ENCODE results near the gene BHMT2.
A peak's percentile ranks its signal among the peaks of the same experiment; 100 is the strongest.

BHMT2 gene

GRCh38 chr5:79081779-79082178 is 12.2 kb downstream of the BHMT2 start:
- Histone ChIP-seq H3K4me1 (ENCODE audit: insufficient read depth, low read length) (no peaks in the 10 kb centered on the region), H3K9me3 (ENCODE audit: control insufficient read depth, insufficient read depth, low read length) (no peaks in the 10 kb centered on the region), H3K36me3 (ENCODE audit: insufficient read depth, low read length) (no peaks in the 10 kb centered on the region), H3K9ac (ENCODE audit: low read depth, low read length) (no peak overlapping the region)

- no peaks in the 10 kb centered on the region for H3K9me3 ChIP-seq (ENCODE audit: control insufficient read depth, insufficient read depth, low read length)
- H3K36me3 ChIP-seq (ENCODE audit: insufficient read depth, low read length): no peaks in the 10 kb centered on the region
- peaks cover 5% of the 10 kb centered on the region; the same call in 1 of the 2 replicates for H3K4me1 ChIP-seq (ENCODE audit: insufficient read depth, low read length)
- H3K9ac ChIP-seq (ENCODE audit: low read depth, low read length): no peak overlapping the region
Measured at GRCh38 chr5:79086116-79086515, 16.5 kb downstream of the BHMT2 start.

GRCh38 chr5:79088507-79088906 is 18.9 kb downstream of the BHMT2 start:
- H3K9ac ChIP-seq (ENCODE audit: low read depth, low read length): no peak overlapping the region
- H3K4me1 ChIP-seq (ENCODE audit: insufficient read depth, low read length): peaks cover 5% of the 10 kb centered on the region; the same call in 1 of the 2 replicates
- H3K36me3 ChIP-seq (ENCODE audit: insufficient read depth, low read length): no peaks in the 10 kb centered on the region
- no peaks in the 10 kb centered on the region for H3K9me3 ChIP-seq (ENCODE audit: control insufficient read depth, insufficient read depth, low read length)

GRCh38 chr5:79091064-79091463 is 21.5 kb downstream of the BHMT2 start:
- Histone ChIP-seq H3K36me3 (ENCODE audit: insufficient read depth, low read length) (no peaks in the 10 kb centered on the region), H3K9me3 (ENCODE audit: control insufficient read depth, insufficient read depth, low read length) (no peaks in the 10 kb centered on the region), H3K9ac (ENCODE audit: low read depth, low read length) (no peak overlapping the region), H3K4me1 (ENCODE audit: insufficient read depth, low read length) (peaks cover 5% of the 10 kb centered on the region; the same call in 1 of the 2 replicates)

- Histone ChIP-seq H3K9ac (ENCODE audit: low read depth, low read length) (no peak overlapping the region), H3K9me3 (ENCODE audit: control insufficient read depth, insufficient read depth, low read length) (no peaks in the 10 kb centered on the region), H3K4me1 (ENCODE audit: insufficient read depth, low read length) (0 out of 2 replicates have a peak, but pooled peaks cover 1% of the 10 kb centered on the region), H3K36me3 (ENCODE audit: insufficient read depth, low read length) (no peaks in the 10 kb centered on the region)
Measured at GRCh38 chr5:79093762-79094161, 24.2 kb downstream of the BHMT2 start.

GRCh38 chr5:79105868-79106267 is 36.3 kb downstream of the BHMT2 start:
- Histone ChIP-seq H3K36me3 (ENCODE audit: insufficient read depth, low read length) (no peaks in the 10 kb centered on the region), H3K4me1 (ENCODE audit: insufficient read depth, low read length) (0 out of 2 replicates have a peak, but pooled peaks cover 3% of the 10 kb centered on the region), H3K9ac (ENCODE audit: low read depth, low read length) (no peak overlapping the region), H3K9me3 (ENCODE audit: control insufficient read depth, insufficient read depth, low read length) (0 out of 2 replicates have a peak, but pooled peaks cover 4% of the 10 kb centered on the region)

GRCh38 chr5:79107020-79107796 is 37.6 kb downstream of the BHMT2 start:
- Histone ChIP-seq H3K9ac (ENCODE audit: low read depth, low read length) (no peak overlapping the region), H3K4me1 (ENCODE audit: insufficient read depth, low read length) (0 out of 2 replicates have a peak, but pooled peaks cover 3% of the 10 kb centered on the region), H3K9me3 (ENCODE audit: control insufficient read depth, insufficient read depth, low read length) (no peaks in the 10 kb centered on the region), H3K36me3 (ENCODE audit: insufficient read depth, low read length) (no peaks in the 10 kb centered on the region)

GRCh38 chr5:79108086-79108485 is 38.5 kb downstream of the BHMT2 start:
- 0 out of 2 replicates have a peak, but pooled peaks cover 3% of the 10 kb centered on the region for H3K4me1 ChIP-seq (ENCODE audit: insufficient read depth, low read length)
- H3K9me3 ChIP-seq (ENCODE audit: control insufficient read depth, insufficient read depth, low read length): no peaks in the 10 kb centered on the region
- no peak overlapping the region for H3K9ac ChIP-seq (ENCODE audit: low read depth, low read length)
- H3K36me3 ChIP-seq (ENCODE audit: insufficient read depth, low read length): no peaks in the 10 kb centered on the region

GRCh38 chr5:79108792-79109191 is 39.2 kb downstream of the BHMT2 start:
- no peaks in the 10 kb centered on the region for H3K9me3 ChIP-seq (ENCODE audit: control insufficient read depth, insufficient read depth, low read length)
- 0 out of 2 replicates have a peak, but pooled peaks cover 3% of the 10 kb centered on the region for H3K4me1 ChIP-seq (ENCODE audit: insufficient read depth, low read length)
- H3K36me3 ChIP-seq (ENCODE audit: insufficient read depth, low read length): no peaks in the 10 kb centered on the region
- H3K9ac ChIP-seq (ENCODE audit: low read depth, low read length): no peak overlapping the region

- Histone ChIP-seq H3K36me3 (ENCODE audit: insufficient read depth, low read length) (no peaks in the 10 kb centered on the region), H3K9me3 (ENCODE audit: control insufficient read depth, insufficient read depth, low read length) (no peaks in the 10 kb centered on the region), H3K4me1 (ENCODE audit: insufficient read depth, low read length) (0 out of 2 replicates have a peak, but pooled peaks cover 3% of the 10 kb centered on the region)
Measured at GRCh38 chr5:79109527-79110492, 40.2 kb downstream of the BHMT2 start.

GRCh38 chr5:79111387-79111959 is 41.9 kb downstream of the BHMT2 start, which contains the start of gene BHMT:
Gene BHMT, plus strand, starts transcription at chr5:79111809. Its CDS starts 77 bp downstream, at chr5:79111886.
- Histone ChIP-seq H3K4me1 (ENCODE audit: insufficient read depth, low read length) (0 out of 2 replicates have a peak, but pooled peaks cover 3% of the 10 kb centered on the region), H3K9me3 (ENCODE audit: control insufficient read depth, insufficient read depth, low read length) (no peaks in the 10 kb centered on the region), H3K36me3 (ENCODE audit: insufficient read depth, low read length) (no peaks in the 10 kb centered on the region), H3K9ac (ENCODE audit: low read depth, low read length) (peak within 1 kb of the TSS; percentile 51)

More at GRCh38 chr5:79109527-79110492, 40.2 kb downstream of the BHMT2 start:
- H3K9ac ChIP-seq (ENCODE audit: low read depth, low read length): no peak overlapping the region

- H3K4me1 ChIP-seq (ENCODE audit: insufficient read depth, low read length): 0 out of 2 replicates have a peak, but pooled peaks cover 2% of the 10 kb centered on the region
- peak overlapping the region; percentile 51 for H3K9ac ChIP-seq (ENCODE audit: low read depth, low read length)
- no peaks in the 10 kb centered on the region for H3K9me3 ChIP-seq (ENCODE audit: control insufficient read depth, insufficient read depth, low read length)
- no peaks in the 10 kb centered on the region for H3K36me3 ChIP-seq (ENCODE audit: insufficient read depth, low read length)
Measured at GRCh38 chr5:79111960-79112702, 42.6 kb downstream of the BHMT2 start.

- H3K9me3 ChIP-seq (ENCODE audit: control insufficient read depth, insufficient read depth, low read length): no peaks in the 10 kb centered on the region
- no peaks in the 10 kb centered on the region for H3K4me1 ChIP-seq (ENCODE audit: insufficient read depth, low read length)
- no peak overlapping the region for H3K9ac ChIP-seq (ENCODE audit: low read depth, low read length)
- H3K36me3 ChIP-seq (ENCODE audit: insufficient read depth, low read length): no peaks in the 10 kb centered on the region
Measured at GRCh38 chr5:79112703-79113058, 43.1 kb downstream of the BHMT2 start.

Data from ES-I3 (cell line).